NT2/D1 (cell line): ENCODE data around the gene DLG2.

Experiments
- SUZ12 ChIP-seq: IDR thresholded peaks from 2 replicates; pipeline ENCODE4 v1.6.1; 2011; ENCODE audit not compliant: insufficient read length, insufficient read depth; ENCODE audit errors: extremely low read depth
- YY1 ChIP-seq: IDR thresholded peaks from 2 replicates; pipeline ENCODE4 v1.6.1; 2011; ENCODE audit not compliant: insufficient read length, insufficient read depth
- ZNF274 ChIP-seq: IDR thresholded peaks from 2 replicates; pipeline ENCODE4 v1.6.1; 2011; ENCODE audit warnings: mild to moderate bottlenecking, low read depth, low read length

DNA sequence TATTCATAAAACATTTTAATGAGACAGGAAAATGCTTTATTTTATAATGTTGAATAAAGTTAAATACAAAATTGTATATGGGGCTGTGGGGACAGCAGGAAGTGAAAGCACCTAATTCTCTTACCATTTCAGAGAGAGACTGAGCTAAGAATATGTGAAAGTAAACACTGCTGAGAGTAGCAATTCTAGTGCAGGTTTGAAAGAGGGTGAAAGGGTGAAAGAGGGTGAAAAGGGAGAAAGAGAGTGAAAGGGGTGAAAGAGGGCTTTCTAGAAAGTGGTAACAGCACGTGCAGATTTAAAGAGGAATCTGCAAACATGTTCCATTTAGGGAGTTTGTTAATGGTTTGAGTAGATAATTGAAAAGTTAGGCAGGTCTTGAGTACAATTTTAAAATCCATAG, 1689.0 kb downstream of the DLG2 start:
- TF ChIP-seq SUZ12 (no peak), YY1 (no peak), ZNF274 (no peak)
